ENCODE data around the gene RND2.
"Not testable (repeated sequence)": the region's sequence is repeated elsewhere in the genome, so short reads cannot be mapped to it uniquely, and the experiment has no call there.

The RND2 gene

GRCh38 chr17:43026595-43026994 is 1.6 kb downstream of the RND2 start:
- in situ Hi-C loops (cut with MboI; ENCODE audit: low sequenced_read_pairs): no loop called here

DNA sequence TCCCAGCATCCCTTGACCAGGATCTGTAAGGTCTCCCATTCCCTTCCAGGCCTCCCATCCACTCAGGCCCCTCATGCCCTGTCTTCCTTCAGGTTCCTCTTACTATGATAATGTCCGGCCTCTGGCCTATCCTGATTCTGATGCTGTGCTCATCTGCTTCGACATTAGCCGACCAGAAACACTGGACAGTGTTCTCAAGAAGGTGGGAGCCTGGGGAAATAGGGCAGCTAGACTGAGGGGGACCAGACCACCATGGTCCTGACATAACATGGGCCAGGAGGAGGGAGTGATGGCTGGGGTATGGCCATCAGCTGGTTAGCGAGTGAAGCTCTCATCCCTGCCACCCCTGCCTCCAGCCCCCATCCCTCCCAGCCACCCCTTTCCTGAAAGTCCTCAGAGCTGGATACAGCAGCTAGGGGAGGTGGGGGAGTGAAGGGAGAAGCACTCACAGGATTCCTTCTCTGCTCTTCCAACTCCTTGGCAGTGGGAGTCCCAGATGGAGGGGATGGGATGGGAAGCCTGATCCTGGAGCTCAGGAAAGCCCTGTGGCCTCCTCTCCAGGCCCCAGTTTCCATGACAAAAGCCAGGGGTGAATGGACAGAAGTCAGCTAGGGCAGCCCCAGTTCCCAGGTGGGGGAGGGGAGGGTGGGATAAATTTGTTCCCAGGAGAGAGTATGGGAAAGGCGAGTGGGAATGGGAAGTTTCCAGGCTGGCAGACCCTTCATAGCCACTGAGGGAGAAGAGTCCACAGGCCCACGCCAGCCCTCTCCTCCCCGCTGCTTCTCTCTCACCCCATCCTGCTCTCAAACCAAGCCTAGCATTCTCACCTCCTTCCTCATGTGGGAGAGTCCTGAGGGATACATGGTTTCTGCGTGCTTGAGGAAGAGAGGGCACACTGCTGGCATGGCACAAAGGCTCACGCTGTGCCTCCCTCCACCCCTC is 2.3 kb downstream of the RND2 start:
- in situ Hi-C loops (cut with MboI; ENCODE audit: low sequenced_read_pairs): no loop called here

GRCh38 chr17:43028221-43028861 is 3.3 kb downstream of the RND2 start:
- in situ Hi-C loops (cut with MboI; ENCODE audit: low sequenced_read_pairs): no loop called here

GRCh38 chr17:43030137-43030767 is 5.2 kb downstream of the RND2 start:
- in situ Hi-C loops (cut with MboI; ENCODE audit: low sequenced_read_pairs): no loop called here

GRCh38 chr17:43031666-43032065 is 6.6 kb downstream of the RND2 start:
- in situ Hi-C loops (cut with MboI; ENCODE audit: low sequenced_read_pairs): no loop called here

DNA sequence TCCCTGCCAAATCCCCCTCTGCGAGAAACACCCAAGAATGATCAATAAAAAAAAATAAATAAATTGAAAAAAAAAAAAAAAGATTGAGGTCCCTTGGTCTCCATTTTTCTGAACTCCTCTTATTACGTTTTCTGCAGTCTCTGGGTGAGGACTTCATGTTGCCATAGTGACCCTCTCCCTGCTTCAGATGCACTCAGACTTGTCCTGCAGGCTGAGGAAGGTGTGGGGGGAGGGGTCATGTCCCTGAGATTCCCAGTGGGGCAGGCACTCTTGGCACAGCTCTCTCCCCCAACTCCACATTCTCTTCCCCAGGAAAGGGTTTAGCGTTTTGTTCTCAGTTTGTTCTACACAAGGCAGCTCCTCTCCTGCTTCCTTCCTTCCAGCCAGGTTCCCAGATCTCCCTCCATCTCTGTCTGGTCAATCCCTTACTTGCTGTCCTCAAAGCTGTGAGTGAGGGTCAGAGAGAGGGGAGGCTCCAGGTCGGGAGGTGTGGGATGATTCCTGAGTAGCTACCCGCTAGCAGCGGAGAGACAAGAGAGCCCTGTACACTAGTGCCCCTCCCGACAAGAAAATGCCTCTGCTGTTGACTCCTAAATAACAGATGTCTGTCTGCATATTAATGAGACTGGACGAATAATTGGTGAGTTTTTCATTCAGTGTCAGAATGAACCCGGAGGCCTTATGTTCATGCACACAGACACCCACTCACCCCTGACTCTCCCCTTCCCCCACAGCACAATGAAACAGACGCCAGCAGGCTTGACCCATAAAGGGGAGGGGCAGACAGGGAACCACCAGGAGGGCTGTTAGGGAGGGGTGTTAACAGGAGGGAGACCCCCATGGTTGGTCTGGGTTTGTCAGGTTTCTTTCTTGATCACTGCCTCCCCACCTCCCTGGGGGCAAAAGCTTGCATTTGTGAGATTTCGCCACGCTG is 9.2 kb downstream of the RND2 start:
- in situ Hi-C loops (cut with MboI; ENCODE audit: low sequenced_read_pairs): no loop called here

DNA sequence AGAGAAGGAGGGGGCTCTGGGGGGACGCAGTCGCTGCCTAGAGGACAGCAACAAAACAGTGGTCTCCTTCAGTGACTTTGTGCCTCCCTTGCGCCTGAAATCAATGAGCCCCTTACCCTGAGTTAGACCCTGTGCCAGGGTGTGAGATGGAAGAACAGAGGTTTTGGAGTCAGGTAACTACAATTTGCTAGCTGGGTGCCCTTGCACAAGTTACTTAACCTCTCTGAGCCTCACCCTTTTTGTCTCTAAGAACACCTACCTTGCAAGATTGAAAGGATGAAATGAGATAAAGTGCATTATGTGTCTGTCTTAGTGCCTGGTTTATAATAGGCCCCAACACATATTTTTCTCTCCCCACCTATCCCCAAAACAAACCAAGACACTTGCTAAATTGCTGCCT is 9.9 kb downstream of the RND2 start:
- in situ Hi-C loops (cut with MboI; ENCODE audit: low sequenced_read_pairs): no loop called here

DNA sequence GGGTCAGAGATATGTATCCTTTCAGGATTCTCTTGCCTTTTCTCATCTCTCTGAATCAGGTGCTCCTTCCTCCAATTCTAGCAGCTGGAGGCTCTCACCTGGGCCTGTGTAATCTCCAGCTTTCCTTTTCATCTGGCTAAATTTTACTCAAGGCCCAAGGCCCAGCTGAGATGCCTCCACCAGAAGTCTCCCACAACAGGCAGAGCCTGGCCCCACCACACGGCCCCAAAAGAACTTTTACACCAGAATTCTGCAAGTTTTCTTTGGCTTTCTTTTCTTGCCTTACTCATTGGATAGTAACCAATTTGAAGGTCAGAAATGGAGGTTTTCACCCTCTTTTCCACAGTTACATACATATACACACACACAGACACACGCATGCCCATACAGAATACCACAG is 14.6 kb downstream of the RND2 start:
- in situ Hi-C loops (cut with MboI; ENCODE audit: low sequenced_read_pairs): no loop called here

- in situ Hi-C loops (cut with MboI; ENCODE audit: low sequenced_read_pairs): no loop called here
Observed at GRCh38 chr17:43040655-43041054, 15.6 kb downstream of the RND2 start.

DNA sequence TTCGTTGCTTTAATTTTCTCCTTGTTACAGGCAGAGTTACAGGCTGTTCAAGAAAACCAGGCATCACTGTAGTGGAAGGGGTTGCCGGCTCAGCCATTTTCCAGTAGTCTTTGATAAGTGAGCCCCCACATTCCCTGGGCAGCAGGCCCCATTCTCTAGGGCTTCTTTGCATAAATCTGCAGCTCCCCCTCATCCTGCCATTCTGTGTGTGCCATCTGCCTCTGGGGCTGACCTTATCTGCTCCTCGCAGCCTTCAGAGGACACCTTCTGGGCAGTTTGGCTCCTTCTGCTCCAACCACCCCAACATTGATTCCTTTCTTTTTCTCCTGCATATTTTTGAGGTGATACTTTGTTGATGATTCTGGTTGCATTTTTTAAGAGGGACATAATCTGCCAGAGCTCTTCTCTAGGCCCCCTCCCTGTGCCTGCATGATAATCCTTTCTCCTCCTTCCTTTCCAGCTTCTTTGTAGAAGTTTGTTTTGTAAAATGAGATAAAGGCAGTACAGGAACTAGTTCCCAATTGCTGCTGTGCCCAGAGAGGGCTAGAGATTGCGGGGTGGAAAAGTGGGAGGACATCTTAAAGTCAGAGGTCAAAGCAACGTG is 17.1 kb downstream of the RND2 start:
- in situ Hi-C loops (cut with MboI; ENCODE audit: low sequenced_read_pairs): no loop called here

- in situ Hi-C loops (cut with MboI; ENCODE audit: low sequenced_read_pairs): no loop called here
Observed at GRCh38 chr17:43043307-43043706, 18.3 kb downstream of the RND2 start.

DNA sequence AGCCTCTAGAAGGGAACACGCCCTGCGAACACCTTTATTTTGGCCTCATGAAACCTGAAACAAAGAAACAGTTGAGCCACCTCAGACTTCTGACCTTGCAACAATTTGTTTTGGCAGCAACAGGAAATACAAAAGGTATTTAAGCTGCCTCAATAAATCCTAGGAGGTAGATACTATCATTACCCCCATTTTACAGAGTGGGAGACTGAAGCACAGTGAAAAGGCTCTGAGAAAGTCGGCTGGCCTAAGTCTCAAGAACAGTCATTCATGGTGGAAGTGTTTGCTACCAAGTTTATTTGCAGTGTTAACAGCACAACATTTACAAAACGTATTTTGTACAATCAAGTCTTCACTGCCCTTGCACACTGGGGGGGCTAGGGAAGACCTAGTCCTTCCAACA is 19.0 kb downstream of the RND2 start:
- in situ Hi-C loops (cut with MboI; ENCODE audit: low sequenced_read_pairs): no loop called here

GRCh38 chr17:43051969-43052368 is 26.9 kb downstream of the RND2 start:
- in situ Hi-C loops (cut with MboI; ENCODE audit: low sequenced_read_pairs): no loop called here

GRCh38 chr17:43053008-43053407 is 28.0 kb downstream of the RND2 start:
- in situ Hi-C loops (cut with MboI; ENCODE audit: low sequenced_read_pairs): not testable (repeated sequence)

DNA sequence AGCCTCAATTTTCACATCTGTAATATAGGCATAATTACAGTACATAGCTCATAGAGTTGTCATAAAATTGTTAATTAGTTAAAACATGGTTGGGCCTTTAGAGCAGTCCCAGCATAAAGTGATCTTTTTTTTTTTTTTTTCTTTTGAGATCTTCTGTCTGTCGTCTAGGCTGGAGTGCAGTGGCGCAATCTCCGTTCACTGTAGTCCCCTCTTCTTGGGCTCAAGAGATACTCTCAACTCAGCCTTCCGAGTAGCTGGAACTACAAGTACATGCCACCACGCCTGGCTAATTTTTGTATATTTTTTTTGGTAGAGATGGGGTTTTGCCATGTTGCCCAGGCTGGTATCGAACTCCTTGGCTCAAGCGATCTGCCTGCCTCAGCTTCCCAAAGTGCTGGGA is 31.0 kb downstream of the RND2 start:
- in situ Hi-C loops (cut with MboI; ENCODE audit: low sequenced_read_pairs): no loop called here

- in situ Hi-C loops (cut with MboI; ENCODE audit: low sequenced_read_pairs): no loop called here
Observed at GRCh38 chr17:43062984-43063638, 38.1 kb downstream of the RND2 start.

DNA sequence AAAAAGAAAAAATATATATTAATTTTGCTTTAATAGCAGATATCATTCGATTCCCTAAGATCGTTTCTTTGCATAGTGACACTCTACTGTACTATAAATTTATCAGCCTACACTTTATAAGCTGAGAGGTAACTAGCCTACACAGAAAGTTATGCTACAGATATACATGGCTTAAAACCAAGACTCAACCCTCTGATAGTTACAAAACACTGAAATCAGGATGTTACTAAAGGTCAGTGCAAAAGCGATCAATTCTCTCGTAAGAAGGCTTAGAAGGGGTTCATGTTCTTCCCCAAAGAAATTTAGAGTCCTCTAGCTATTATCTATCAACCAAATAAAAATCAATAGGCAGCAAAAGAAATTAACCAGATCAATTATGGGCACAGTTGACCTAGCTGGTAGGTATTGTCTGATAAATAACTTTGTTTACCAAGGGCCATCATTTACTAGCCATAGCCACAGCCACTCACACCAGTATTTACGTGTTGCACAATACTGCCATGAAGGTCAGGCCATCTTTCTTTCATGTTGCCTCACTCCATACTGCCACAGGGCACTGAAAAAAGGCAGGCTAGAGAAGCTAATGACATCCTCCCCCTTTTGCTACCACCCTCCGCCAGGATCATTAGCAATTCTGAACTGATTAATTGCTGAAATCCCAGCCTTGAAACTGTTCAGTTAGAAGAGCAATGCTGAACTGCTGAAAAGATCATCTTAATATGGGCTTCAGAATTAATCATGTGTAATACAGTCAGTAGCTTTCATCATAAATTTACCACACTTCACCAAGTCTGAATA is 43.7 kb downstream of the RND2 start:
- in situ Hi-C loops (cut with MboI; ENCODE audit: low sequenced_read_pairs): no loop called here

DNA sequence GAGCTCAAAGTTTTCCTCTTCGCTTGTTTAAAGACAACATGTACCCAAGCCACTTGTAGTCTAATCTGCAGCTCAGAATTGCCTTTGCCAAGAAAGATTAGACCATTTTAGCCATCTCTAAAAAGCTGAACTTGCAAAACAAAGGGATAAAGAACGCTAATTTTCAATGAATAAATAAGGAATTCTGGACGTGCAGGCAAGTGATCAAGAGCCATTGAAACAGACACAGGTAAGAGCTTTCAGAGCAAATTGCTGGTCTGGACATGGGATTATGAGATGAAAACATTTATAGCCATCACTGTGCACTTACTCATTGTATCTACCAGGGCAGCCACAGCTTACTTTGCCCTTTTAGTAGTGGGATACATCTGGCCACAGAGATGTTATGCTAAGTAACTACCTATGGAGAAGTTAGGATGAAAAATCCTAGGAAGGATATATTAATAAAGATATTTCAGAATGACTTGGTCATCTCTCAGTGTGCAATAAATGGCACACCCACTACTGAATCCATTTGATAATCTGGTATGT is 44.4 kb downstream of the RND2 start:
- in situ Hi-C loops (cut with MboI; ENCODE audit: low sequenced_read_pairs): no loop called here

DNA sequence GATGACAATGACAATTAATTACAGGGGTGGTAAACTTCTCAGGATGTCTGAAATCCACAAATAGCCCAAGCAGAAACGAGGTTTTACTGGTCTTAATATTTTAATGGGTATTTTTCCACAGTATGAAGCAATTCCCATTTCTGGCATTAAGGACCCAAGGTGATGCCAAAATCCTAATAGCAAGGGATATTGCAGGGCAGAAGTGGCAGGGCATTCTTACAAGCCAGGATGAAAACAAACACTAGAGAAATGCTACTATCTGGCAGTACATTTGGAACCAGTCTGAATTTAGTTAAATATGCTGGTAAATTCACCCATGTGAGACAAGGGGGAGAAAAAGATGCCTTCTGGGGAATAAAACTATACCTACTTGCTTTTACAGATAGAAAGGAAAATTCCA is 45.2 kb downstream of the RND2 start:
- in situ Hi-C loops (cut with MboI; ENCODE audit: low sequenced_read_pairs): no loop called here
